Measurements from ENCODE around the gene PCOLCE2.

PCOLCE2 gene

GRCh38 chr3:142839831-142840230 is 49.1 kb downstream of the PCOLCE2 start:
- H3K4me1 ChIP-seq (ENCODE audit: insufficient read depth, poor library complexity, severe bottlenecking): no peaks in the 10 kb centered on the region
- no peak overlapping the region for H3K4me3 ChIP-seq (ENCODE audit: severe bottlenecking)
- H3K27ac ChIP-seq (ENCODE audit: poor library complexity, severe bottlenecking): no peak overlapping the region
- H3K36me3 ChIP-seq (ENCODE audit: low read depth): no peaks in the 10 kb centered on the region
- no peak for DNase-seq (ENCODE audit: low spot score)
- no peak for ATAC-seq (ENCODE audit: low read depth)
- TF ChIP-seq CTCF (IDR thresholded peaks at IDR 0.05; ENCODE audit: poor library complexity, severe bottlenecking): no peak
- H3K9me3 ChIP-seq (ENCODE audit: severe bottlenecking): no peaks in the 10 kb centered on the region
- no peaks in the 10 kb centered on the region for H3K27me3 ChIP-seq (ENCODE audit: insufficient read depth, poor library complexity, severe bottlenecking)

GRCh38 chr3:142837526-142837925 is 51.4 kb downstream of the PCOLCE2 start:
- Histone ChIP-seq H3K36me3 (ENCODE audit: low read depth) (no peaks in the 10 kb centered on the region), H3K9me3 (ENCODE audit: severe bottlenecking) (no peaks in the 10 kb centered on the region), H3K27me3 (ENCODE audit: insufficient read depth, poor library complexity, severe bottlenecking) (no peaks in the 10 kb centered on the region), H3K27ac (ENCODE audit: poor library complexity, severe bottlenecking) (no peak overlapping the region), H3K4me1 (ENCODE audit: insufficient read depth, poor library complexity, severe bottlenecking) (no peaks in the 10 kb centered on the region), H3K4me3 (ENCODE audit: severe bottlenecking) (no peak overlapping the region)
- ATAC-seq (ENCODE audit: low read depth) (no peak), DNase-seq (ENCODE audit: low spot score) (no peak)
- TF ChIP-seq CTCF (IDR thresholded peaks at IDR 0.05; ENCODE audit: poor library complexity, severe bottlenecking): no peak

GRCh38 chr3:142828703-142829305 is 60.1 kb downstream of the PCOLCE2 start:
- no peaks in the 10 kb centered on the region for H3K9me3 ChIP-seq (ENCODE audit: severe bottlenecking)
- H3K36me3 ChIP-seq (ENCODE audit: low read depth): no peaks in the 10 kb centered on the region
- no peaks in the 10 kb centered on the region for H3K27me3 ChIP-seq (ENCODE audit: insufficient read depth, poor library complexity, severe bottlenecking)
- no peaks in the 10 kb centered on the region for H3K4me1 ChIP-seq (ENCODE audit: insufficient read depth, poor library complexity, severe bottlenecking)
- TF ChIP-seq CTCF (IDR thresholded peaks at IDR 0.05; ENCODE audit: poor library complexity, severe bottlenecking): peak; percentile 91
- H3K27ac ChIP-seq (ENCODE audit: poor library complexity, severe bottlenecking): no peak overlapping the region
- DNase-seq (ENCODE audit: low spot score) (no peak), ATAC-seq (ENCODE audit: low read depth) (peak; percentile 95)
- no peak overlapping the region for H3K4me3 ChIP-seq (ENCODE audit: severe bottlenecking)

- Histone ChIP-seq H3K9me3 (ENCODE audit: severe bottlenecking) (no peaks in the 10 kb centered on the region), H3K4me3 (ENCODE audit: severe bottlenecking) (no peak overlapping the region), H3K27me3 (ENCODE audit: insufficient read depth, poor library complexity, severe bottlenecking) (no peaks in the 10 kb centered on the region), H3K4me1 (ENCODE audit: insufficient read depth, poor library complexity, severe bottlenecking) (no peaks in the 10 kb centered on the region), H3K27ac (ENCODE audit: poor library complexity, severe bottlenecking) (no peak overlapping the region), H3K36me3 (ENCODE audit: low read depth) (no peaks in the 10 kb centered on the region)
- DNase-seq (ENCODE audit: low spot score) (no peak), ATAC-seq (ENCODE audit: low read depth) (no peak)
- TF ChIP-seq CTCF (IDR thresholded peaks at IDR 0.05; ENCODE audit: poor library complexity, severe bottlenecking): no peak
Measured at GRCh38 chr3:142819179-142819578, 69.7 kb downstream of the PCOLCE2 start.

GRCh38 chr3:142818651-142819050 is 70.2 kb downstream of the PCOLCE2 start:
- Histone ChIP-seq H3K4me1 (ENCODE audit: insufficient read depth, poor library complexity, severe bottlenecking) (no peaks in the 10 kb centered on the region), H3K4me3 (ENCODE audit: severe bottlenecking) (no peak overlapping the region), H3K36me3 (ENCODE audit: low read depth) (no peaks in the 10 kb centered on the region), H3K9me3 (ENCODE audit: severe bottlenecking) (no peaks in the 10 kb centered on the region), H3K27ac (ENCODE audit: poor library complexity, severe bottlenecking) (no peak overlapping the region), H3K27me3 (ENCODE audit: insufficient read depth, poor library complexity, severe bottlenecking) (no peaks in the 10 kb centered on the region)
- ATAC-seq (ENCODE audit: low read depth): no peak
- no peak for DNase-seq (ENCODE audit: low spot score)
- TF ChIP-seq CTCF (IDR thresholded peaks at IDR 0.05; ENCODE audit: poor library complexity, severe bottlenecking): no peak

Measured in RWPE2 (cell line).